Measurements from ENCODE around the gene ADARB1.

Gene ADARB1

DNA sequence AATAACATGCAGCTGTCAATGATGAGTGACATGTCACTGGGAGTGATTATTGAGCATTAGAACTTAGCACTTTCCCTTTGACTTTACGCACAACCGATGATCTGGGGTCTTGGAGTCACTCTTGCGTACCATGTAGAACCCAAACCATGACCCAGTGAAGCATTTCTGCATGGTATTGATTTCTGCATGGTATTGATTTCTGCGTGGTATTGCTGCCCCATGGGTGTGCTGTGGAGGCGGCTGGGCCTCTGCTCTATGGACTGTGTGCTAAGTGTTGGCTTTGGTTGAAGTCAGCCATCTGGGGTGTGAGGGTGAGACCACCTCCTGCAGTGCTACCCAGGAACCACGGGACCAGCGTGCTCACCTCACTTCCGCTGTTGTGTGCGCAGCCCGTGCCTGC, 98.0 kb downstream of the ADARB1 start:
- DNase-seq (ENCODE audit: low spot score) = no peak

GRCh38 chr21:45175326-45176095, 101.1 kb downstream of the ADARB1 start:
- no peak for DNase-seq (ENCODE audit: low spot score)

DNA sequence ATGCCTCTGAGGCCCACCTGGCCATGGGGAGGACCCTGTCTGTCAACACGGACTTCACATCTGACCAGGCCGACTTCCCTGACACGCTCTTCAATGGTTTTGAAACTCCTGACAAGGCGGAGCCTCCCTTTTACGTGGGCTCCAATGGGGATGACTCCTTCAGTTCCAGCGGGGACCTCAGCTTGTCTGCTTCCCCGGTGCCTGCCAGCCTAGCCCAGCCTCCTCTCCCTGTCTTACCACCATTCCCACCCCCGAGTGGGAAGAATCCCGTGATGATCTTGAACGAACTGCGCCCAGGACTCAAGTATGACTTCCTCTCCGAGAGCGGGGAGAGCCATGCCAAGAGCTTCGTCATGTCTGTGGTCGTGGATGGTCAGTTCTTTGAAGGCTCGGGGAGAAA, 101.8 kb downstream of the ADARB1 start:
- no peak for DNase-seq (ENCODE audit: low spot score)

DNA sequence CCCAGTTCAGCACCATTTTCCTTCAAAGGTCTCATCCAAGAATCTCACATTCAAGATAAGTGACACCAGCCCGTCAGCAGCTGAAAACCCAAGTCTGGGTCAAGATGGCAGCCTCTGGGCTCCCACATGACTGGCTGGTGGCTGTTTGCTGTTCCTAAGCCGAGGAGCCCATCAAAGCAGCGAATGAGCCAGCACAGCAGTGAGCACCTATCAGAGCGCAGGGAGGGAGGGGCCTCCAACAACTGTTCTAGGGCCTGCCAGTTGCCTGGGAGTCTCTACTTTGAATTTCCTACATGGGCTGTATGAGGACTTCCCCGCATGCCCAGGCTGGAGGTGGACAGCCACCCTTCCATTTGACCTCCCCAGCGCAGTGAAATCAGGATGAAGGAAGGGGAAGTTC, 102.7 kb downstream of the ADARB1 start:
- no peak for DNase-seq (ENCODE audit: low spot score)

GRCh38 chr21:45178070-45178608, 103.8 kb downstream of the ADARB1 start:
- DNase-seq (ENCODE audit: low spot score) = no peak

- no peak for DNase-seq (ENCODE audit: low spot score)
Measured at GRCh38 chr21:45178971-45179370, 104.6 kb downstream of the ADARB1 start.

- DNase-seq (ENCODE audit: low spot score) = no peak
Measured at GRCh38 chr21:45179568-45180245, 105.3 kb downstream of the ADARB1 start.

DNA sequence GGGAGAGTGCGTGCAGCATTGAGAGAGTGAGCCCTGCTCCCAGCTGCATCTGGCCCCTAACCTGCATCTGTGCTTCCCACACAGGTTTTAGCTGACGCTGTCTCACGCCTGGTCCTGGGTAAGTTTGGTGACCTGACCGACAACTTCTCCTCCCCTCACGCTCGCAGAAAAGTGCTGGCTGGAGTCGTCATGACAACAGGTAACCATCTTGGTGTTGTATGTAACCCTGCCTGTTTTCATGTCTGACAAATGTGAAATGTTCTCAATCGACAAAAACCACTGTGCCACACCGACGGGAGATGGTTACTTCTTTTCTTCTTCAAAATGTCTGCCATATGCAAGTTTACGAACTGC, 105.8 kb downstream of the ADARB1 start:
- no peak for DNase-seq (ENCODE audit: low spot score)

- DNase-seq (ENCODE audit: low spot score) = no peak
Measured at GRCh38 chr21:45182958-45183357, 108.6 kb downstream of the ADARB1 start.

GRCh38 chr21:45183852-45184251, 109.5 kb downstream of the ADARB1 start:
- no peak for DNase-seq (ENCODE audit: low spot score)

DNA sequence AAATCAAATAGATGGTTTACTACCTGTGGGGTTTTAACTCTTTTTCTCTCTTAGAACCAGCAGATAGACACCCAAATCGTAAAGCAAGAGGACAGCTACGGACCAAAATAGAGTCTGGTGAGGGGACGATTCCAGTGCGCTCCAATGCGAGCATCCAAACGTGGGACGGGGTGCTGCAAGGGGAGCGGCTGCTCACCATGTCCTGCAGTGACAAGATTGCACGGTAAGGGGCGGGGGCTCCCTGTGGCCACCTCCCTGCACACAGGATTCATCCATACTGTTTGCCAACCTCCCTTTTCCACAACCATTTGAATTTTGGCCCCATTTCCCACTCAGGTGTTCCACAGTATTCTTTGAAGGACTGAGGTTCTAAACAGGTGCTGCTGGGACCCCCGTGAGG, 110.5 kb downstream of the ADARB1 start:
- no peak for DNase-seq (ENCODE audit: low spot score)

DNA sequence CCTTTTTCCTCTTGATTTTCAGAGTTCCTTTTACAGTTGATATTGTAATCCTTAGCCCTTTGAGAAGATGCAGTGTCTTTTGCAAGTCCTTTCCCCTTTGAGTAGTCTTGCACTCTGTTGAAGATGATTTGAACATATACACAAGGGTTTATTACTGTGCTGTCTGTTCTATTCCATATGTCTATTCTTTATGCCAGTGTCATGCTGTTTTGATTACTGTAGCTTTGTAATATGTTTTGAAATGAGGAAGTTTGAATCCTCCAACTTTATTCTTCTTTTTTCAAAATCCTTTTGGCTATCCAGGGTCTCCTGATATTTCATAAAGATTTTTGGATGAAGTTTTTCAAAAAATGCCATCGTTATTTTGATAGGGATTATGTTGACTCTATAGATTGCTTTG, 112.3 kb downstream of the ADARB1 start:
- no peak for DNase-seq (ENCODE audit: low spot score)

DNA sequence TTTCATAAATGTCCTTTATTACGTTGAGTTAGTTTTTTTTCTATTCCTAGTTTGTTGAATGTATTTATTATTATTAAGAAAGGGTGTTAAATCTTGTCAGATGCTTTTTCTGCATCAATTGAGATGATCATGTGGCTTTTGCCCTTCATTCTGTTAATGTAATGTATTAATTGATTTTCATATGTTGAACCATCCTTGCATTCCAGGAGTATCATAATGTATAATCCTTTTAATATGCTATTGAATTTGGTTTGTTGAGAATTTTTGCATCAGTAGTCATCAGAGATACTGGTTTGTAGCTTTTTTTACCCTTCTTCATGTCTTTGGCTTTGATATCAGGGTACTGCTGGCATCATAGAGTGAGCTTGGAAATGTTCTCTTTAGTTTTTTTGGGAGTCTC, 113.3 kb downstream of the ADARB1 start:
- no peak for DNase-seq (ENCODE audit: low spot score)

GRCh38 chr21:45190013-45190412, 115.6 kb downstream of the ADARB1 start:
- DNase-seq (ENCODE audit: low spot score) = no peak

DNA sequence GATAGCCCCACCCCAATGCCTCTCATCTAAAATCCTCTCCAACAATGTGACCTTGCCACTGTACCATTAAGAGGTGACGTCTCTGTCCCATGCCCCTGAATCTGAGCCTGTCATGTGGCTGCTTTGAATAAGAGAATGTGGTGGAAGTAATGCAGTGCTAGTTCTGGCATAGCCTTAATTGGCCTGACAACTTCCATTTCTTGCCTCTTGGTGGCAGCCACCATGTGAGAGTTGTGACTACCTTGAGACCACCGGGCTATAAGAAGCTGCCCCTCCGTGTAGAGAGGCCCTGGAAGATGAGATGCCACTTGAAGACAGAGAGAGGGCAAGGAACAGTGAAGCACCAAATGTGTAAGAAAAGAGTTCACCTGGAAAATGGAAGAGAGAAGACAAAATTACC, 118.0 kb downstream of the ADARB1 start:
- no peak for DNase-seq (ENCODE audit: low spot score)

DNA sequence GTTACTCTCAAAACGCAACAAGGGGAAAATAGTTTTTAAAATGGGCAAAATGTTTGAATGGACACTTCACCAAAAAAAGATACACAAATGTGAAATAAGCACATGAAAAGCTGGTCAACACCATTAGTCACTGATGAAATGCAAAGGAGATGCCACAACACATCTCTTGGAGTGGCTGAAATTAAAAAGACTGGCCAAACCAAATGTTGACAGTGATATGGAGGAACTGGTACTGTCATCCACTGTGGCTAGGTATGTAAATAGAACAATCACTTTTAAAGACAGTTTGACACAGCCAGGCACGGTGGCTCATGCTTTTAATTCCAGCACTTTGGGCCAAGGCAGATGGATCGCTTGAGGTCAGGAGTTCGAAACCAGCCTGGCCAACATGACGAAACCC, 122.2 kb downstream of the ADARB1 start:
- DNase-seq (ENCODE audit: low spot score) = no peak

- DNase-seq (ENCODE audit: low spot score) = no peak
Measured at GRCh38 chr21:45199201-45199600, 124.8 kb downstream of the ADARB1 start.

DNA sequence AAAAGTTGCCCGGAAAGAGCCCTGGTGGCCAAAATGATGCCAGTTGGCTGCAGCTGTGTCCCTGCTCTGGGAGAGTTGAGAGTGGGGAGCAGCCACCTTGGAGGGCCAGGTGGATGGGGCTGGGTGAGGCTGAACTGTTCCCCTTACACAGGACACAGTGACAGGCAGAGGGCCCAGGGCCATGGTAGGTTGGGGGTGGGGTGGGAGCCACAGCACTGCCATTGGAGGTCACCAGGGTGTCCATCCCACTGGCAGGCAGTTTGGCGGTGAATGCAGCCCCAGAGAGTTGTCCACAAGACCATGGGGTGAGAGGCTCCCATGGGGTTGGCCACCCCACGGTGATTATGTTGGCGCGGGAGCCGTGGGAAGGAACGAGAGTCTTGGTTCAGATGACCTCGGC, 125.7 kb downstream of the ADARB1 start:
- DNase-seq (ENCODE audit: low spot score) = no peak

GRCh38 chr21:45200581-45201296, 126.4 kb downstream of the ADARB1 start:
- DNase-seq (ENCODE audit: low spot score) = no peak

DNA sequence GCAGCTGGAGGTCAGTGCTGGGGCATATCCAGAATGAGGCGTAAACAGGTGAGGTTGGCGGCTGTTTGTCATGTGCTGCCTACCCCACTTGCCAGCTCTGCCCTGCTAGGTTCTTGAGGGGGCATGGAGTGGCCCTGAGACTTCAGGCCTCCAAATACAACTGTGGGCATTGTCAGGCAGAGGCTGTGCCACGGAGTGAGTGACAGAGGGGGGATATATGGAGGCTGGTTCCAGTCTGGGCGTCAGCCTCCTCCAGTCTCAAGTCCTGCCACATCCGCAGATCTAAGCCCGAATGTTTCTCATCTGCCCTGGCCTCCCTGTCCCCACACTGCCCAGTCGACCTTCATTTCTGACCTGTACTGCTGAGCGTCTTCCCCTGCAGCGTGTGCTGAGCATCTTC, 128.0 kb downstream of the ADARB1 start:
- DNase-seq (ENCODE audit: low spot score) = no peak

- no peak for DNase-seq (ENCODE audit: low spot score)
Measured at GRCh38 chr21:45202889-45203288, 128.5 kb downstream of the ADARB1 start.

DNA sequence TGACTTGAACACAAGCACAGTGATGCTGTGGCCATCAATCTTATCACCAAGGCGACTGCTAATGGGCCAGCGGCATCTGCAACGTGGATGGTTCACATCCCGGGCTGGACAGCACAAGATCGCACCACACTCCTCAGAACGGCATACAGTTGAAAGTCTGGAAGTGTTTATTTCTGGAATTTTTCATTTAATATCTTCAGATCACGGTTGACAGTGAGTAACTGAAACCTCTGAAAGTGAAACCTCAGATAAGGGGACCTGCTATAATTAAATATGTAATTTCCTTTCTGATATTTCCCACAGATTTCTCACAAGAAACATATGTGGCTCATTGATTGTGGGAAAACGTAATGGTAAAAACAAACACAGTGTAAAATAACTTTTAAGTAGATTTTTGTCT, 129.6 kb downstream of the ADARB1 start:
- no peak for DNase-seq (ENCODE audit: low spot score)

- no peak for DNase-seq (ENCODE audit: low spot score)
Measured at GRCh38 chr21:45204395-45204794, 130.0 kb downstream of the ADARB1 start.
